NCI-H1105 (cell line): Measurements from ENCODE around the gene MINDY3.
A peak's percentile ranks its signal among the peaks of the same experiment; 100 is the strongest.
"Not testable (repeated sequence)": the region's sequence is repeated elsewhere in the genome, so short reads cannot be mapped to it uniquely, and the experiment has no call there.

Experiments used
- DNase-seq: peaks from one replicate; lab custom pipeline; 2025; lab: John Stamatoyannopoulos, UW

The MINDY3 gene

GRCh38 chr10:15856328-15857015, 3.8 kb downstream of the MINDY3 start:
- DNase-seq, result no peak

GRCh38 chr10:15853800-15854199, 6.5 kb downstream of the MINDY3 start:
- DNase-seq, result no peak

GRCh38 chr10:15852111-15852557, 8.2 kb downstream of the MINDY3 start:
- DNase-seq, result no peak

- not testable (repeated sequence) for DNase-seq
These were observed 9.8 kb downstream of the MINDY3 start for GRCh38 chr10:15850337-15850978.

GRCh38 chr10:15849316-15849715, 11.0 kb downstream of the MINDY3 start:
- no peak for DNase-seq

- no peak for DNase-seq
These were observed 12.8 kb downstream of the MINDY3 start for GRCh38 chr10:15847481-15847880.

GRCh38 chr10:15844517-15844916, 15.8 kb downstream of the MINDY3 start:
- no peak for DNase-seq

GRCh38 chr10:15843695-15844094, 16.6 kb downstream of the MINDY3 start:
- DNase-seq, result no peak

- no peak for DNase-seq
These were observed 17.6 kb downstream of the MINDY3 start for GRCh38 chr10:15842556-15843169.

- no peak for DNase-seq
These were observed 18.6 kb downstream of the MINDY3 start for GRCh38 chr10:15841696-15842095.

- no peak for DNase-seq
These were observed 23.5 kb downstream of the MINDY3 start for GRCh38 chr10:15836807-15837206.

- no peak for DNase-seq
These were observed 30.8 kb downstream of the MINDY3 start for GRCh38 chr10:15829495-15829894.

- DNase-seq, result no peak
These were observed 35.8 kb downstream of the MINDY3 start for GRCh38 chr10:15824498-15824897.

- DNase-seq, result no peak
These were observed 38.2 kb downstream of the MINDY3 start for GRCh38 chr10:15822131-15822530.

- DNase-seq, result no peak
These were observed 39.1 kb downstream of the MINDY3 start for GRCh38 chr10:15821046-15821683.

- no peak for DNase-seq
These were observed 42.8 kb downstream of the MINDY3 start for GRCh38 chr10:15817409-15818046.

- peak; percentile 36 for DNase-seq
These were observed 44.9 kb downstream of the MINDY3 start for GRCh38 chr10:15815242-15815885.

- no peak for DNase-seq
These were observed 45.7 kb downstream of the MINDY3 start for GRCh38 chr10:15814565-15814964.

- no peak for DNase-seq
These were observed 46.9 kb downstream of the MINDY3 start for GRCh38 chr10:15813415-15813814.

- no peak for DNase-seq
These were observed 50.9 kb downstream of the MINDY3 start for GRCh38 chr10:15809450-15809849.

GRCh38 chr10:15808204-15808797, 52.0 kb downstream of the MINDY3 start:
- DNase-seq, result no peak
